HG02642 (cell line): Measurements from ENCODE around the gene CPNE9.

Experiments
- ATAC-seq: cut with Tn5 transposase; IDR thresholded peaks from one replicate; pipeline ENCODE4 v1.9.1; 2021; ENCODE audit warnings: mild to moderate bottlenecking; ENCODE audit not compliant: unreplicated experiment, poor library complexity

CPNE9 gene

GRCh38 chr3:9686703-9687102, 16.9 kb upstream of the CPNE9 start:
- ATAC-seq, result no peak

GRCh38 chr3:9687514-9687913, 16.1 kb upstream of the CPNE9 start:
- no peak for ATAC-seq

- ATAC-seq, result no peak
Observed at GRCh38 chr3:9688961-9689360, 14.7 kb upstream of the CPNE9 start.

GRCh38 chr3:9689757-9690156, 13.9 kb upstream of the CPNE9 start:
- ATAC-seq, result no peak

GRCh38 chr3:9690451-9691450, 12.9 kb upstream of the CPNE9 start:
- ATAC-seq, result peak; percentile 94

- ATAC-seq, result no peak
Observed at GRCh38 chr3:9691636-9692035, 12.0 kb upstream of the CPNE9 start.

- ATAC-seq, result no peak
Observed at GRCh38 chr3:9692416-9692815, 11.2 kb upstream of the CPNE9 start.

GRCh38 chr3:9695345-9695744, 8.3 kb upstream of the CPNE9 start:
- ATAC-seq, result no peak

- no peak for ATAC-seq
Observed at GRCh38 chr3:9695746-9696145, 7.9 kb upstream of the CPNE9 start.

GRCh38 chr3:9696480-9697220, 7.0 kb upstream of the CPNE9 start:
- no peak for ATAC-seq

GRCh38 chr3:9697892-9698291, 5.7 kb upstream of the CPNE9 start:
- no peak for ATAC-seq

- no peak for ATAC-seq
Observed at GRCh38 chr3:9698293-9698692, 5.3 kb upstream of the CPNE9 start.

GRCh38 chr3:9700536-9700935, 3.1 kb upstream of the CPNE9 start:
- no peak for ATAC-seq

GRCh38 chr3:9701006-9701405, 2.6 kb upstream of the CPNE9 start:
- no peak for ATAC-seq

GRCh38 chr3:9701711-9702110, 1.9 kb upstream of the CPNE9 start:
- no peak for ATAC-seq

- no peak for ATAC-seq
Observed at GRCh38 chr3:9703240-9703639, 393 bp upstream of the CPNE9 start.

GRCh38 chr3:9704347-9705322, 1.0 kb downstream of the CPNE9 start:
- ATAC-seq, result no peak

GRCh38 chr3:9710174-9710739, 6.6 kb downstream of the CPNE9 start:
- ATAC-seq, result no peak

GRCh38 chr3:9712415-9712814, 8.8 kb downstream of the CPNE9 start:
- no peak for ATAC-seq

GRCh38 chr3:9713142-9713541, 9.5 kb downstream of the CPNE9 start:
- ATAC-seq, result no peak
